Gastrocnemius medialis (tissue), 4 donors: Measurements from ENCODE around the gene NISCH.

Experiments used
- CTCF ChIP-seq, 5 experiments: fragments of 450-650 bp in 3 of 5; fragments of 200-600 bp in 2 of 5; sonication (generic) in 2 of 5; IDR thresholded peaks in 4 of 5; conservative IDR thresholded peaks in 1 of 5; 1 replicate in 4 of 5; 2 replicates in 1 of 5; pipeline ENCODE4 v1.5.1; 2016 to 2019; ENCODE audit warnings: antibody characterized with exemption in 5 of 5, mild to moderate bottlenecking in 3 of 5, moderate library complexity in 3 of 5
- POLR2A ChIP-seq, 2 donors: fragments of 450-650 bp; IDR thresholded peaks; one replicate each; pipeline ENCODE4 v1.6.1; 2017; ENCODE audit warnings: antibody characterized with exemption in 2 of 2, mild to moderate bottlenecking in 2 of 2, moderate library complexity in 2 of 2

- TF ChIP-seq CTCF (IDR thresholded peaks at IDR 0.05 in 4 of 5, conservative IDR thresholded peaks at IDR 0.05 in 1 of 5) (no peak), POLR2A (IDR thresholded peaks at IDR 0.05) (no peak)
These were observed 35.0 kb upstream of the NISCH start for GRCh38 chr3:52420388-52420787.
